ENCODE measurements around the gene TGM1. TPM values are rescaled to one million over a fixed set of nuclear protein-coding genes. Genes with fewer than 3 reads are reported as not detected.

Gene TGM1
- total RNA-seq, 6 experiments from 2014 or later = 0.97 to 2.9 (median 1.3) TPM

GRCh38 chr14:24213866-24214662 is 48.9 kb downstream of the TGM1 start:
- Mint-ChIP-seq H3K36me3 (ENCODE audit: low read depth) (peaks cover 20% of the 10 kb centered on the region; the same call in 1 of the 2 replicates), H3K27ac (peak overlapping the region; percentile 100), H3K4me1 (ENCODE audit: low read depth) (peaks cover 44% of the 10 kb centered on the region), H3K4me3 (peak overlapping the region; percentile 97), H3K9me3 (no peaks in the 10 kb centered on the region), H3K27me3 (ENCODE audit: insufficient read depth) (peaks cover 2% of the 10 kb centered on the region)
- TF ChIP-seq, protein P1, sequence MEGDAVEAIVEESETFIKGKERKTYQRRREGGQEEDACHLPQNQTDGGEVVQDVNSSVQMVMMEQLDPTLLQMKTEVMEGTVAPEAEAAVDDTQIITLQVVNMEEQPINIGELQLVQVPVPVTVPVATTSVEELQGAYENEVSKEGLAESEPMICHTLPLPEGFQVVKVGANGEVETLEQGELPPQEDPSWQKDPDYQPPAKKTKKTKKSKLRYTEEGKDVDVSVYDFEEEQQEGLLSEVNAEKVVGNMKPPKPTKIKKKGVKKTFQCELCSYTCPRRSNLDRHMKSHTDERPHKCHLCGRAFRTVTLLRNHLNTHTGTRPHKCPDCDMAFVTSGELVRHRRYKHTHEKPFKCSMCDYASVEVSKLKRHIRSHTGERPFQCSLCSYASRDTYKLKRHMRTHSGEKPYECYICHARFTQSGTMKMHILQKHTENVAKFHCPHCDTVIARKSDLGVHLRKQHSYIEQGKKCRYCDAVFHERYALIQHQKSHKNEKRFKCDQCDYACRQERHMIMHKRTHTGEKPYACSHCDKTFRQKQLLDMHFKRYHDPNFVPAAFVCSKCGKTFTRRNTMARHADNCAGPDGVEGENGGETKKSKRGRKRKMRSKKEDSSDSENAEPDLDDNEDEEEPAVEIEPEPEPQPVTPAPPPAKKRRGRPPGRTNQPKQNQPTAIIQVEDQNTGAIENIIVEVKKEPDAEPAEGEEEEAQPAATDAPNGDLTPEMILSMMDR (IDR thresholded peaks at IDR 0.05) = peak; percentile 22; the same call in 1 of the 2 replicates
- DNase-seq = no peak

- DNase-seq = peak; percentile 98
- peak within 1 kb of the TSS; percentile 97 for H3K4me3 Mint-ChIP-seq
- no peaks in the 10 kb centered on the region for H3K9me3 Mint-ChIP-seq
- H3K4me1 Mint-ChIP-seq (ENCODE audit: low read depth) = peaks cover 40% of the 10 kb centered on the region
- peaks cover 24% of the 10 kb centered on the region for H3K36me3 Mint-ChIP-seq (ENCODE audit: low read depth)
- H3K27ac Mint-ChIP-seq = peak within 1 kb of the TSS; percentile 100
- peaks cover 2% of the 10 kb centered on the region for H3K27me3 Mint-ChIP-seq (ENCODE audit: insufficient read depth)
- TF ChIP-seq, protein P1 (IDR thresholded peaks at IDR 0.05) = peak; percentile 49; the same call in 1 of the 2 replicates
Observed at GRCh38 chr14:24212924-24213865, 49.8 kb downstream of the TGM1 start, which contains the start of gene CHMP4A. CHMP4A (minus strand) TSS chr14:24213488; CDS start chr14:24213439, 49 bp downstream.

GRCh38 chr14:24211311-24211710 is 51.7 kb downstream of the TGM1 start:
- H3K4me3 Mint-ChIP-seq = peak overlapping the region; percentile 97
- H3K36me3 Mint-ChIP-seq (ENCODE audit: low read depth) = peaks cover 38% of the 10 kb centered on the region
- H3K27me3 Mint-ChIP-seq (ENCODE audit: insufficient read depth) = peaks cover 2% of the 10 kb centered on the region
- DNase-seq = no peak
- no peak overlapping the region for H3K27ac Mint-ChIP-seq
- peaks cover 33% of the 10 kb centered on the region for H3K4me1 Mint-ChIP-seq (ENCODE audit: low read depth)
- H3K9me3 Mint-ChIP-seq = no peaks in the 10 kb centered on the region
- TF ChIP-seq, protein P1 (IDR thresholded peaks at IDR 0.05) = no peak

- TF ChIP-seq, protein P1 (IDR thresholded peaks at IDR 0.05) = no peak
- H3K9me3 Mint-ChIP-seq = peaks cover 5% of the 10 kb centered on the region; the same call in 1 of the 2 replicates
- H3K27me3 Mint-ChIP-seq (ENCODE audit: insufficient read depth) = peaks cover 2% of the 10 kb centered on the region
- H3K27ac Mint-ChIP-seq = no peak overlapping the region
- H3K4me3 Mint-ChIP-seq = no peak overlapping the region
- DNase-seq = no peak
- peaks cover 9% of the 10 kb centered on the region for H3K4me1 Mint-ChIP-seq (ENCODE audit: low read depth)
- H3K36me3 Mint-ChIP-seq (ENCODE audit: low read depth) = peaks cover 53% of the 10 kb centered on the region
Observed at GRCh38 chr14:24207625-24208024, 55.4 kb downstream of the TGM1 start.

DNA sequence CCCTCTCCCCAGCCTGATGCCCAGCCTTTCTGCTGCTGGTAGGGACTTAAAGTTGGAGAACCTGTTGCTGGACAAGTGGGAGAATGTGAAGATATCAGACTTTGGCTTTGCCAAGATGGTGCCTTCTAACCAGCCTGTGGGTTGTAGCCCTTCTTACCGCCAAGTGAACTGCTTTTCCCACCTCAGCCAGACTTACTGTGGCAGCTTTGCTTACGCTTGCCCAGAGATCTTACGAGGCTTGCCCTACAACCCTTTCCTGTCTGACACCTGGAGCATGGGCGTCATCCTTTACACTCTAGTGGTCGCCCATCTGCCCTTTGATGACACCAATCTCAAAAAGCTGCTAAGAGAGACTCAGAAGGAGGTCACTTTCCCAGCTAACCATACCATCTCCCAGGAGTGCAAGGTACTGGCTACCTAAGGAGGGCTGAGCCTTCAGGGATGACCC is 55.8 kb downstream of the TGM1 start:
- Mint-ChIP-seq H3K9me3 (peaks cover 5% of the 10 kb centered on the region; the same call in 1 of the 2 replicates), H3K4me3 (no peak overlapping the region), H3K27ac (no peak overlapping the region), H3K36me3 (ENCODE audit: low read depth) (peaks cover 58% of the 10 kb centered on the region), H3K4me1 (ENCODE audit: low read depth) (peaks cover 9% of the 10 kb centered on the region), H3K27me3 (ENCODE audit: insufficient read depth) (no peaks in the 10 kb centered on the region; the same call in 1 of the 2 replicates)
- TF ChIP-seq, protein P1 (IDR thresholded peaks at IDR 0.05) = no peak
- DNase-seq = no peak

Data from HFFc6 (cell line).